Activated CD4-positive, CD25-positive, alpha-beta regulatory T cell treated with anti-CD3 and anti-CD28 coated beads, Interleukin-2, amount 50 U/mL, for 16 hours (primary cell): ENCODE data around the gene METTL2B.

Experiments
- DNase-seq: peaks from one replicate; pipeline ENCODE4 v3.0.0-alpha.2; 2020; ENCODE audit warnings: low read depth, low spot score

METTL2B gene, protein sequence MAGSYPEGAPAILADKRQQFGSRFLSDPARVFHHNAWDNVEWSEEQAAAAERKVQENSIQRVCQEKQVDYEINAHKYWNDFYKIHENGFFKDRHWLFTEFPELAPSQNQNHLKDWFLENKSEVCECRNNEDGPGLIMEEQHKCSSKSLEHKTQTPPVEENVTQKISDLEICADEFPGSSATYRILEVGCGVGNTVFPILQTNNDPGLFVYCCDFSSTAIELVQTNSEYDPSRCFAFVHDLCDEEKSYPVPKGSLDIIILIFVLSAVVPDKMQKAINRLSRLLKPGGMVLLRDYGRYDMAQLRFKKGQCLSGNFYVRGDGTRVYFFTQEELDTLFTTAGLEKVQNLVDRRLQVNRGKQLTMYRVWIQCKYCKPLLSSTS

DNA sequence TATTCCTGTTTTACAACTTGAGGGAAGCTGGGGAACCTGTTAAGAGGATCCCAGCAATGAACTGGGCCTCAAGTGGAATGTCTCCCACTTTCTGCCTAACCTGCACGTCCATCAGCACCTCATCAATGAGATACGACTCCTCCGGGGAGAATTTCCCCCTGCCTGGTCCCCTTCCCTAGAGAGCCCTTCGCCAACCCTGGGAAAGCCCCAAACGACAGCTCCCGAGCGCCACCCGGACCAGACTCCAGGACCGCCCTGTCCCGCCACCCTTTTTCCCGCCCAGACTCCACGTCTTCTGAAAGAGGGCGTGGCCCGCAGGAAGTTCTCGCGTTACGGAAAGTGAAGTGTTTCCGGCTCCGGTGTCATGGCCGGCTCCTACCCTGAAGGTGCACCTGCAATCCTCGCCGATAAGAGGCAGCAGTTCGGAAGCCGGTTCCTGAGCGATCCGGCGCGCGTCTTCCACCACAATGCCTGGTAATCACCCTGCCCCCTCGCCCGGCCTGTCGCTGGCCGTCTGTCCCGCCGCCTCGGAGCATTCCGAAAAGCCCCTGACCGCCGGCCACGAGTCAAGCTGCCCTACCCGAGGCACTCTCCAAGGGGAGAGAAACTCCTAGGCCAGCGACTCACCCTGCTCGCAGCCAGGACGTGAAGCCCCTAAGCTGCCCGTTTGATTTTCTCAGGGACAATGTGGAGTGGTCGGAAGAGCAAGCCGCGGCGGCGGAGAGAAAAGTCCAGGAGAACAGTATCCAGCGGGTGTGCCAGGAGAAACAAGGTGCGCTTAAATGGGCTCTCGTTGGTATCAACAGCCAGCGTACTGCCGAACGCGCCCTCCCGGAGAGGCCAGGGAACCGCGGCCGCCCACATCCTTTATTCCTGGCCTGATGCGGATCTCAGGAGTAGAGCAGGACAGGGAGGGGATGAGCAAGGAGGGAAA lies at the start of gene METTL2B:
Gene METTL2B (plus strand): TSS at position 347 of the 934 bp plus-strand sequence. CDS start 18 bp downstream, at position 365.
- peak; percentile 81 for DNase-seq

DNA sequence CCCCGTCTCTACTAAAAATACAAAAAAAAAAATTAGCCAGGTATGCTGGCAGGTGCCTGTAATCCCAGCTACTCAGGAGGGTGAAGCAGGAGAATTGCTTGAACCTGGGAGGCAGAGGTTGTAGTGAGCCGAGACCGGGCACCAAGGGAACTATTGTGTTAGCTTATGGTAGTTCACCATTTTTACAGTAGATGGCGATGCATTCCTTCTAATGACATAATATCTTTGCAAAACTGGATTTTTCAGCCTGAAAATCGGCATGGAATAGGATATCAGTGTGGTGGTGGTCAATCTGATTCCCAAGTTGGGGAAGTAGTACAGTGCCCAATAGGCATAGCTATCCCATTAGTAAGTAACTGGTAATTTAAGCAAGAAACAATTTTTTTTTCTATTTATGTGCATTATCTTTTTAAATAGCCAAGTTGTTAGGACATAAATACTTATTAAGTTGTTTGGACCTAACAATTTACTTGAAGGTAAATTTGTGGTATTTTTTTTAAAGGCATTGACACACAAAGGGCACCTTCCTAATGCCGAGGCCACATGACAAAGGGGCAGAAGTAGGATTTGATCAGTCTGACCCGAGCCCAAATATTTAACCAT lies 49.2 kb upstream of the METTL2B start:
- DNase-seq: no peak

- DNase-seq: no peak
Observed at GRCh38 chr7:128430207-128430606, 46.3 kb upstream of the METTL2B start.

DNA sequence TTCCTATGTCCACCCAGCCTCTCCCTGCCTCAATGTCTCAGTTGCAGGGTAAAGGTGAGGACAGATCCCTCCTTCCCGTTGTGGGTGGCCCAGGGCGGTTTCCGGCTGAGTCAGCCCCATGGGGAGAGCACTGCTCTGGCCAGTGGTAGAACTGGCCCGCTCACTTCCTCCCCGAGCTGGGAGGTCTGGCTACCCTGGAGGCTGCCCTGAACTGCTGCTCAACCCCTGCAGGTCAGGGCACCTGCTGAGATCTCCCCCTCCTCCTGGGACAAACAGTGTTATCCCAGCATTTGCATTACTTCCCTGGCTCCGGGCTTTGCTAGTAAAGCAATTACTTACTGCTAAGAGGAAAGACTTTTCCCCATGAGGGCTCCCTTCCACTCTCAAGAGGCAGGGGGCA lies 45.3 kb upstream of the METTL2B start:
- no peak for DNase-seq

DNA sequence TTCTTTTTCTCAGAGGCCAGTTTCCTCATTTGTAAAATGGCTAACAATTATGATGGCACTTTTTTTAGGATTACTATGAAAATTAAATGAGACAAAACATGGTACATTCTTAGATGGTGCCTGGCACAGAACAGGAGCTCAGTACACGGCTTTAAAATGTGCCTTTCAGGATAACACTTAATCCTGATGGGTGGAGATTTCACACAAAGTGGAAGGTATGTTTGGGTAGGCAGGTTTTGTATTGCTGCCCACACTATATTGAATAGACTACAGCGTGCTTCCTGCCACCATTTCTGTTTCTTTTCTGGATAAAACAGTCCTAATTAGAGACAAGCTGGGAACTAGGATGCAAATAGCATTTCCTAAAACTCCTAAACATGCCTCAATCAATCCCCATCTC lies 44.8 kb upstream of the METTL2B start:
- no peak for DNase-seq

DNA sequence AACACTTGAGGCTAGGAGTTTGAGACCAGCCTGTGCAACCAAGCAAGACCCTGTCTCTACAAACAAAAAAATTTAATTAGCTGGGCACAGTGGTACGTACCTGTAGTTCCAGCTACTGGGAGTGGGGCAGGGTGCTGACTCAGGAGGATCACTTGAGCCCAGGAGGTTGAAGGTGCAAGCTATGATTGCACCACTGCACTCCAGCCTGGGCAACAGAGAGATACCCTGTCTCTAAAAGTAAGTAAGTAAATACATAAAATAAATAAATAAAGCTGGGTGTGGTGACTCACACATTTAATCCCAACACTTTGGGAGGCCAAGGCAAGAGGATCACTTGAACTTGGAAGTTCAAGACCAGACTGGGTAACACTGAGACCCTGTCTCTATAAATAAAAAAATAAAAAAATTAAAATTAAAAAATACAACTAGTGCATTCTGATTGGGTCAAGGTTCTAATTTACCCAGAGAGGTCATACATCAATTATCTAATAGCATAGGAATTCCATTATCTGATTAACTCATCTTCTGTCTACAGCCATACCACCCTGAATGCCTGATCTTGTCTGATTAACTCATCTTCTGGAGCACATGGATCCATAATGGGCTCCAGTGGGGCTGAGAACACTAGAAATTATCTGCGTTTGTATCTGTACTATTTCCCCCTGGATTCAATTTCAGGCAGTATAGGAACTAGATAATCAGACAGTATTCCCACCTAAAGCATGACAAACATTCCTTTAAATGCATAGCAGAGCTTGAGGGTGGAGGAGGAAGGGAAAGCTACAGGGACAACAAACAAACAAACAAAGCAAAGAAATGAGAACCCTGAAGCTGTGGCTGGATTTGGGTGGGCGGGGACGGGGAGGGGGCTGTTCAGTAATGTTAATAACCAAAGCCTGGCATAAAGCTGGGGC lies 41.9 kb upstream of the METTL2B start:
- no peak for DNase-seq

GRCh38 chr7:128435327-128435686 lies 41.2 kb upstream of the METTL2B start:
- DNase-seq: no peak

DNA sequence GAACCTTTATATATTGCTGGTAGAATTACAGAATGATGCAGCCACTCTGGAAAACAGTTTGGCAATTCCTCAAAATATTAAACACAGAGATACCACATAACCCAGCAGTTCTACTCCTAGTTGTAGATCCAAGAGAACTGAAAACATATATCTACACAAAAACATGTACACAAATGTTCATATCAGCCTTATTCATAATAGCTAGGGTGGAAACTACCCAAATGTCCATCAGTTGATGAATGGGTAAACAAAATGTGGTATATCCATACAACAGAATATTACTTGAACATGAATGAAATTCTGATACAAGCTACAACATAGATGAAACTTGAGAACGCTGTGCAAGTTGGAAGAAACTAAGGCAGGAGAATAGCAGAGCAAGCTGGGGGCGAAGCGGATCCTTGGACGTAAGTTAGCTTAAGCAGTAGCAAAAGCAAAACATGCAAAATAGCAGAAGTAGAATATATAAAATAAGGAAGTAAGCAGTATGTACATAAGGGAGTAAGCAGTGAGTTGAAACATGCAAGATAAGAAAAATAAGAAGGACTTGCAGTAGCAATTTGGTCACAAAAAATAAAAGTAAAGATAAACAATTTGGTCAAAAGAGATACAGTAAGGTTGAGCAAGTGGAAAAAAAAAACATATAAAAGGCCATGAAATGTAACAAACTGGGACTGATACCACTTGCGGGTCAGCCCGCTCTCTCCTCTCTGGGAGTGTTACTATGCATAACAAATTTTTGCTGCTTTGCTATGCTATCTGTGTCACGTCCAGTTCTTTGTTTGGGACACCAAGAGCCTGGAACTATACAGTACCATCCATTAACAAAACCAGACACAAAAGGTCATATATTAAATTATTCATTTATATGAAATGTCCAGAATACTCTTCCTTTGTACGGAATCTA lies 38.9 kb upstream of the METTL2B start:
- DNase-seq: no peak

DNA sequence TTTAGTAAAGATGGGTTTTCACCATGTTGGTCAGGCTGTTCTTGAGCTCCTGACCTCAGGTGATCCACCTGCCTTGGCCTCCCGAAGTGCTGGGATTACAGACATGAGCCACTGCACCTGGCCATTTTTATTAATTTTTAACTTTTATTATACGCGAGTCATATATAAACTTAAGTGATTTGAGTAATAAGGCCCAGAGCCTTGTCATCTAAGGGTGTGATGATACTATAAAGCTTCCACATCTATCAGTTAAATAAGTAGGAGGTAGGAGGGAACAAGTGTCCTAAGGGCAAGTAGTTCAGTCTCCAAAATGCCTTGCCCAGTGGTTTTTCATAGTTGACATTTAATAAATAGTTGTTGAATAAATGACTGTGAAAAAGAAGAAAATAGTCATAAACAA lies 34.2 kb upstream of the METTL2B start:
- DNase-seq: no peak

- no peak for DNase-seq
Observed at GRCh38 chr7:128443831-128444600, 32.5 kb upstream of the METTL2B start.

DNA sequence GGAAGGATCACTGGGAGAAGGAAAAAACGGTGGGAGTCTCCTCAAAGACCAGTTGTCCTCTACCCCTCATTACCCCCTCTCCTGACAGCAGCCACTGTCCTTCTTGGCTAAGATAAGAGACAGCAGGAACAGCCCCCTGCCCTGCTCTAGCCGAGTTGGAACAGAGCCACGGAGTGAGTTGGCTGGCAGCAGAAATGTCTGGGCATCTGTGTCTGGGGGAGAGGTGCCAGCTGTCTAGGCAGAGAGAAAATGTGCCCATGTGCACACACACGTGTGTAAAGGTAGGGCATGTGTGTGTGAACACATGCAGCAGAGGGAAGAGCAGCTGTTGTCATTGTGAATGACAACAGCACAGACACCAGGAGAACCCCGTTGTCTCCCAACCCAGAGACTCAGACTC lies 30.2 kb upstream of the METTL2B start:
- DNase-seq: no peak

- no peak for DNase-seq
Observed at GRCh38 chr7:128447941-128448564, 28.5 kb upstream of the METTL2B start.

- no peak for DNase-seq
Observed at GRCh38 chr7:128448751-128449302, 27.7 kb upstream of the METTL2B start.

- no peak for DNase-seq
Observed at GRCh38 chr7:128450409-128450808, 26.1 kb upstream of the METTL2B start.

DNA sequence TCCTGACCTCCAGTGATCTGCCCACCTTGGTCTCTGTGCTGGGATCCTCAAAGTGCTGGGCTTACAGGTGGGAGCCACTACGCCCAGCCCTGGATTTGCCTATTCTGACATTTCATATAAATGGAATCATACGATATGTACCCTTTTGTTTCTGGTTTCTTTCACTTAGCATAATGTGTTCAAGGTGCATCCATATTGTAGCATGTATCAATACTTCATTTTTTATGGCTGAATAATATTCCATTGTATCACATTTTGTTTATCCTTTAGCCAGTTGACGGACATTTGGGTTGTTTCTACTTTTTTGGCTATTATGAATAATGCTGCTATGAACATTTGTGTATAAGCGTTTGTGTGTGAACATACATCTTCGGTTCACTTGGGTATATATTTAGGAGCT lies 25.6 kb upstream of the METTL2B start:
- no peak for DNase-seq

DNA sequence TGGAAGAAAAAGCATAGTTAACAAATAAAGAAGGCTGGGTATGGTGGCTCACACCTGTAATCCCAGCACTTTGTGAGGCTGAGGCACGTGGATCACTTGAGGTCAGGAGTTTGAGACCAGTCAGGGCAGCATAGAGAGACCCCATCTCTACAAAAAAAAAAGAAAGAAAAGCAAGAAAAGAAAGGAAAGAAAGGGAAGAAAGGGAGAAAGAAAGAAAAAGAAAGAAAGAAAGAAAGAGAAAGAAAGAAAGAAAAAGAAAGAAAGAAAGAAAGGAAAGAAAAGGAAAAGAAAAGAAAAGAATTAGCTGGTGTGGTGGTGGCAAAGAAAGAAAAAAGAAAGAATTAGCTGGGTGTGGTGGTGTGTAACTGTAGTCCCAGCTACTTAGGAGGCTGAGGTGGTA lies 24.0 kb upstream of the METTL2B start:
- DNase-seq: no peak

DNA sequence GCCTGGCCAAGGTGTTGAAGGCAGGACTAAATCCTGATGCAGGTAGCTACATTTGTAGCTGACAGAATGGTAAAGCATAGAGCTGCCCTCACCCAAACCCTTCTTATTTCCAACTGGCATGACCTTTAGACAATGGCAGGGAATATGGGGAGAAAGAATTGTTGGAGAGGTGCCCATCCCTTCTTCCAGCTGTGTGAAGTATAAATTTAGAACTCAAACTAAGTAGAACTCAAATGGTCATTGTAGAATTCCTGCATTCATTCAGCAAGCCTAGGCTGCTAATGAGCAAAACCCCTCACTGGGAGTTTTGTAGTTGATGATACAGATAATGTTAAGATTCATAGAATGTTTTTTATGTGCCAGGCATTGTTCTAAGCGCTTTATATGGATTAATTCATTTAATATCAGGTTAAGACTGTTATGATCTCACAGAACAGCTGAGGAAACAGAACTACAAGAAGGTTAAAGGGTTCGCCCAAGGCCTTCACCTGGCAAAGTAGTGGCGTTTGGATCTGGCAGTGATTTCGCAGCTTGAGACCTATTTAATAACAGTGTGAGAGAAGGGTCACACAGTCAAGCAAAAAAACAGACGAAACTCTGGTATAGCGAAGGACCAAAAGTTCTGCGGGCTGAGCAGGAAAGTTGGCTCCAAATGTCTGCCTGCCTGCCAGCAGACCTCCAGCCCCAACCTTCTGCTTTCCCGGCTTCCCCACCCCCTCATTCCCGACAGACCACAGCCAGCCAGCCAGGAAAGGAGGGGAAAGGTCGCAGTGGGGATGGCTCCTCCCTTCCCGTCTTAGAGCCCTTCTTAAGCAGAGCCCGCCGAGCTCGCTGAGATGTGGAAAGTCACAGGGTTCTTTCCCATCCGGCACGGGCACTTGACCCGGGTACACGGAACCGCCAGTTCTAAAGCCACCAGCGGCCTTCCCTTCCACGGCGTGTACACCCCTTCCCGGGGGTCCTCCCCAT lies 22.4 kb upstream of the METTL2B start:
- DNase-seq: no peak
